Measurements from ENCODE around the gene KIF4A.

DNA sequence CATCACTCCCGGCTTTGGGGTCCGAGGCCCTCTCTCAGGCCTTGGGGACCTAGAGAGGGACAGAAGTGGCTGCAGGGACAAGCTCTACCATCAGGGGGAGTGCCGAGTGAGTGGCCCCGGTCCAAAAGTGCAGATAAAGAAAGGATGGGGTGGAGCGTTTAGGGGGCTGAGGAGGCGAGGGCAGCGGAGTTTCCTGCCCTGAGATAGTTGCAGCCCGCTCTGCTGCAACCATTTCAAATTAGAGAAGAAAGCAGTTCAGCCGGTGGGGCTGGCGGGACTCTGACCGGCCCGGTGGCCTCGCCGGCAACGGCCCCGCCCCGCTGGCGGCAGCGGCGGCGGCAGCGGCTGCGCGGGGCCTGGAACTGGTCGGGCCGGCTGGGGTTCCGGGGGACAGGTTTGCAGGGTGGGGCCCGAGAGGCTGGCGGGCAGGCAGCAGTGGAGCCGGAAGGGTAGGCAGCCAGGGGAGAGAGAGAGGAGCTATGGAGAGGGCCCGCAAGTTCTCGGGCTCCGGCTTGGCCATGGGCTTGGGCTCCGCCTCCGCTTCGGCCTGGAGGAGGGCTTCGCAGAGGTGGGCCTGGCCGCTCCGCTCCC, 162.3 kb downstream of the KIF4A start:
- TF ChIP-seq, protein P1, sequence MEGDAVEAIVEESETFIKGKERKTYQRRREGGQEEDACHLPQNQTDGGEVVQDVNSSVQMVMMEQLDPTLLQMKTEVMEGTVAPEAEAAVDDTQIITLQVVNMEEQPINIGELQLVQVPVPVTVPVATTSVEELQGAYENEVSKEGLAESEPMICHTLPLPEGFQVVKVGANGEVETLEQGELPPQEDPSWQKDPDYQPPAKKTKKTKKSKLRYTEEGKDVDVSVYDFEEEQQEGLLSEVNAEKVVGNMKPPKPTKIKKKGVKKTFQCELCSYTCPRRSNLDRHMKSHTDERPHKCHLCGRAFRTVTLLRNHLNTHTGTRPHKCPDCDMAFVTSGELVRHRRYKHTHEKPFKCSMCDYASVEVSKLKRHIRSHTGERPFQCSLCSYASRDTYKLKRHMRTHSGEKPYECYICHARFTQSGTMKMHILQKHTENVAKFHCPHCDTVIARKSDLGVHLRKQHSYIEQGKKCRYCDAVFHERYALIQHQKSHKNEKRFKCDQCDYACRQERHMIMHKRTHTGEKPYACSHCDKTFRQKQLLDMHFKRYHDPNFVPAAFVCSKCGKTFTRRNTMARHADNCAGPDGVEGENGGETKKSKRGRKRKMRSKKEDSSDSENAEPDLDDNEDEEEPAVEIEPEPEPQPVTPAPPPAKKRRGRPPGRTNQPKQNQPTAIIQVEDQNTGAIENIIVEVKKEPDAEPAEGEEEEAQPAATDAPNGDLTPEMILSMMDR (conservative IDR thresholded peaks at IDR 0.05; ENCODE audit: low read length): peak; percentile 69
- no peak for TF ChIP-seq EZH2phosphoT487 (IDR thresholded peaks at IDR 0.05; ENCODE audit: borderline replicate concordance, low read depth, low read length)

Data from OCI-LY7 (cell line).